ENCODE results near the gene FBXO44.

- TF ChIP-seq CTCF (IDR thresholded peaks at IDR 0.05; ENCODE audit: poor library complexity, severe bottlenecking) (no peak), EP300 (conservative IDR thresholded peaks at IDR 0.05; ENCODE audit: poor library complexity, severe bottlenecking) (no peak)
These were observed 20.1 kb upstream of the FBXO44 start for GRCh38 chr1:11634365-11635192.
